Measurements from ENCODE around the gene RASSF1.

- TF ChIP-seq, protein P1, sequence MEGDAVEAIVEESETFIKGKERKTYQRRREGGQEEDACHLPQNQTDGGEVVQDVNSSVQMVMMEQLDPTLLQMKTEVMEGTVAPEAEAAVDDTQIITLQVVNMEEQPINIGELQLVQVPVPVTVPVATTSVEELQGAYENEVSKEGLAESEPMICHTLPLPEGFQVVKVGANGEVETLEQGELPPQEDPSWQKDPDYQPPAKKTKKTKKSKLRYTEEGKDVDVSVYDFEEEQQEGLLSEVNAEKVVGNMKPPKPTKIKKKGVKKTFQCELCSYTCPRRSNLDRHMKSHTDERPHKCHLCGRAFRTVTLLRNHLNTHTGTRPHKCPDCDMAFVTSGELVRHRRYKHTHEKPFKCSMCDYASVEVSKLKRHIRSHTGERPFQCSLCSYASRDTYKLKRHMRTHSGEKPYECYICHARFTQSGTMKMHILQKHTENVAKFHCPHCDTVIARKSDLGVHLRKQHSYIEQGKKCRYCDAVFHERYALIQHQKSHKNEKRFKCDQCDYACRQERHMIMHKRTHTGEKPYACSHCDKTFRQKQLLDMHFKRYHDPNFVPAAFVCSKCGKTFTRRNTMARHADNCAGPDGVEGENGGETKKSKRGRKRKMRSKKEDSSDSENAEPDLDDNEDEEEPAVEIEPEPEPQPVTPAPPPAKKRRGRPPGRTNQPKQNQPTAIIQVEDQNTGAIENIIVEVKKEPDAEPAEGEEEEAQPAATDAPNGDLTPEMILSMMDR (IDR thresholded peaks at IDR 0.05; ENCODE audit: low read depth, low read length): no peak
- TF ChIP-seq POLR2A (IDR thresholded peaks at IDR 0.05; ENCODE audit: extremely low read depth, insufficient read length): peak; percentile 83
- TF ChIP-seq, protein P2, sequence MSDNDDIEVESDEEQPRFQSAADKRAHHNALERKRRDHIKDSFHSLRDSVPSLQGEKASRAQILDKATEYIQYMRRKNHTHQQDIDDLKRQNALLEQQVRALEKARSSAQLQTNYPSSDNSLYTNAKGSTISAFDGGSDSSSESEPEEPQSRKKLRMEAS (IDR thresholded peaks at IDR 0.05; ENCODE audit: low read depth, low read length): peak; percentile 89
Observed at GRCh38 chr3:50350527-50351322, 10.1 kb upstream of the RASSF1 start, which contains the start of the genes CYB561D2 and NPRL2.
